GM12892 (cell line): ENCODE results near the gene PSMC3IP.

Experiments used
- POLR2A ChIP-seq: IDR thresholded peaks from 2 replicates; pipeline ENCODE4 v1.6.1; 2011; ENCODE audit warnings: low read depth, low read length, control low read depth
- POLR2AphosphoS5 ChIP-seq: IDR thresholded peaks from 2 replicates; pipeline ENCODE4 v1.6.1; 2011; ENCODE audit warnings: low read depth, low read length, control low read depth

DNA sequence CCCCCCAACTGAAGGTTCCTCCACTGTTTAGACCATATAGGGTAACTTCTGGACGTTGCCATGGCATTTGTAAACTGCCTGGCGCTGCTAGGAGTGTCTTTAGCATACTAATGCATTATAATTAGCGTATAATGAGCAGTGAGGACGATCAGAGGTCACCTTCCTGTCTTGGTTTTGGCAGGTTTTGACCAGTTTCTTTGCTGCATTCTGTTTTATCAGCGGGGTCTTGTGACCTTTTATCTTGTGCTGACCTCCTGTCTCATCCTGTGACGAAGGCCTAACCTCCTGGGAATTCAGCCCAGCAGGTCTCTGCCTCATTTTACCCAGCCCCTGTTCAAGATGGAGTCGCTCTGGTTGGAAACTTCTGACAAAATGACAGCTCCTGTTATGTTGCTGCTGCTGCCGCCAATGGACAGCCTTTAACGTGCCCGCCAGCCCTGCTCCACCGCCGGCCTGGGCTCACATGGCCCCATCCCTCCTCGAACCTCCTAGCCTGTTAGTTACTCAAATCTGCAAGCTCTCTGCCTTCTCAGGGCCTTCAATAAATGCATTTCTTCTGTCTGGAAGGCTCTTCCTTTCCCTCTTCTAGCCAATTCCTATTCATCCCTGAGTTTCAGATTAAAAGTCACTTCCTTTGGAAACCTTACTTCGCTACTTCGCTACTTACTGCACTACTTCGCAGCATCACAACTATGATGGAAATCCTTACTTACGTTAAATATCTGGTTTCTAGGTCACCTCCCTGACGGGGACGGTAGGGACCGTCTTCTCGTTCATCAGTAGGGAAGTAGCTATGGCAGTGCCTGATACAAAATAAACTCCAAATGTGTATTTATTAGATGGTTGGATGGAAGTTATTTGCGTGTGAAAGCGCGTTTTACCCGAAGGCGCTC lies 42.1 kb downstream of the PSMC3IP start:
- no peak for TF ChIP-seq POLR2A
- TF ChIP-seq POLR2AphosphoS5 = no peak
